ENCODE results near the gene PXN. TPM values are rescaled to one million over a fixed set of nuclear protein-coding genes. Genes with fewer than 3 reads are reported as not detected.
"Not testable (repeated sequence)": the region's sequence is repeated elsewhere in the genome, so short reads cannot be mapped to it uniquely, and the experiment has no call there.

Gene PXN
- total RNA-seq, 1 experiment from 2014 or later: 110 TPM

DNA sequence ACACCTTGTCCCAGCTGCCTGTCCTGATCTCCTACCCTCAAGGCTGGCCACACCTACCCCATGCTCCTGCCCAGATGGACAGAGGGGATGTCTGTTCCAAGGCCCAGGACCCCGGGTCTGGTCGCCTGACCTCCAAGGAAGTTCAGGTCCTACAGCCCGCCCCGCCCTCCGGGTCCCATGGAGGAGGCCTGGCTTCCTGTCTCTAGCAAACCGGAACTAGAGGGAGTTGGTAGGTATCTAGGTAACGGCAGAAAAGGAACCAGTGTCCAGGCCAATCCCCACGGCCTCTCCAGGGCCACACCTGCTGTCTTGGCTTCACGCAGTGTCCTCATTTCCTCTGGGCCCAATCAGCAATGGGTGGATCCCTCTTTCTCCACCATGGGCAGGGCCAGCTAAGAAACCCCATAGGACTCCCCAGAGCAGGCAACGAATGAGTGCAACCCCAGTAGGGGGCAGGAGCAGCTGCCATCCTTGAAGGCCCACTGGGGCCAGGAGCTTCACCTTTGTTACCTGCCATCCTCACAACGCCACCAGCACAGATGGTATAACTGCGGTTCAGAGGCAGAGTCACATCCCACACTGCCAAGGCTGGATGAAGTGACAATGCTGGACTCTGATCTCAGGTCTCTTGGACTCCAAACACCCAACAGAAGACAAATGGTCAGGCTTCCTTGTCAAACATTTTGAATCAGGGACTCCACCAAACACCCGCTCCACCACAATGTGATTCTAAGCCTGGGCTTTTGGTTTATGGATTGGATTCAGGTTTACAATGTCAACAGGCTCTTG is 39.5 kb downstream of the PXN start:
- no peak for DNase-seq (ENCODE audit: low read depth)

DNA sequence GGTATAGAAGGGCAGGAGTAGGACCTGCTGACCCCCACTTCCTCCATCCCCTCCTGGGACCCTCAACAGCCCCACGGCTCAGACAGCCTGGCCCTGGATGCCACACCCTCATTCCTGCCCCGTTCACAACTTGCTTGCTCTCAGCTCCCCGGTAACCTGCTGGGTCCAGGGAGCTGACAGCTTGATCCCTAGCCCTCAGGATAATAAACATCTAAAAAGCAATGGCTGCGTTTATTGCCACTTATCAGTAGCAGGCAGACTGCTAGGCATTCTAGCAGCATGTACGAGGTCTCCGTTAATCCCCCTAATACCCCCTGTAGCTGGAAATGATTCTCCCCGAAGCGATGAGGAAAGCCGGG is 40.4 kb downstream of the PXN start:
- no peak for DNase-seq (ENCODE audit: low read depth)

DNA sequence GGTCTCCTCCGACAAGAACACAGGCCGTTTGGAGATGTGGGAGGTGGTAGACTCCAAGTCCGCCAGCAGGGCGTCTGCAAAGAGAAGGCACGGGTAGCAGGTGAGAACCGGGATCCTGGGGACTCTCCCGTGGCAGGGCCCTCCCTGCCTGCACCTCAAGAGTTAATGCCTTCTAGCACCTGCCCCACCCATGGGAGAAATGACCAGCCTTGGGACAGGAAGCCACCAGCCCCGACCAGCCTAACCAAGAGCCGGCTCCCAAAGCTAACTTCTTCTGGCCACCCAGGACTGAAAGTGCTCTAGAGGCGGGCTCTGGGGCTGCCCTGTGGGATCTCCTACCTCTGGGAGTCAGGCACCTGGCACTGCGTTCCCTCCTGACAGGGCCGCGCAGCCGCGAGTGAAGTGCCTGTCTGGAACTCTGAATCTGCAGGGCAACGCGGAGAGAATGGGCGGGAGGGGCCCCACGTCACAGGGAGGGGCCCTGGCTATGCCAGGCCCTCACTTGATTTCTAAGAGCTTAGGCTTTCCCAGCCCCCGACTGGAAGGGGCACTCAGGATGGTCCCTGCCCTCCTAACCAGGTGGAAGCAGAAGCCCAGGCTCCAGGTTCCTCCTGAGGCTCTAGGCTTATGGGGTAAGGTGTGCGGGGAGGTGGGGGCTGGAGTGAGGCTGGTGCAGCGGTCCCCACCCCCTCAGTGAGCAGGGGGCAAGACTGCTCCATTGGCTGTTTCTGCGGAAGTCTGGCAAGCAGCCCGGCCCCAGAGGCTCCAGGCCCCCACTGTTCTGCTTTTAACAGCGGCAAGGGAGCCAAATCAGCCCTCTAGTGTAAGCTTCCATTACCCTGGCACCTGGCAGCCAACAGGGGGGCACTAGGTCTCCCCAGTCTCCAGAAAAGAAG is 41.0 kb downstream of the PXN start:
- no peak for DNase-seq (ENCODE audit: low read depth)

DNA sequence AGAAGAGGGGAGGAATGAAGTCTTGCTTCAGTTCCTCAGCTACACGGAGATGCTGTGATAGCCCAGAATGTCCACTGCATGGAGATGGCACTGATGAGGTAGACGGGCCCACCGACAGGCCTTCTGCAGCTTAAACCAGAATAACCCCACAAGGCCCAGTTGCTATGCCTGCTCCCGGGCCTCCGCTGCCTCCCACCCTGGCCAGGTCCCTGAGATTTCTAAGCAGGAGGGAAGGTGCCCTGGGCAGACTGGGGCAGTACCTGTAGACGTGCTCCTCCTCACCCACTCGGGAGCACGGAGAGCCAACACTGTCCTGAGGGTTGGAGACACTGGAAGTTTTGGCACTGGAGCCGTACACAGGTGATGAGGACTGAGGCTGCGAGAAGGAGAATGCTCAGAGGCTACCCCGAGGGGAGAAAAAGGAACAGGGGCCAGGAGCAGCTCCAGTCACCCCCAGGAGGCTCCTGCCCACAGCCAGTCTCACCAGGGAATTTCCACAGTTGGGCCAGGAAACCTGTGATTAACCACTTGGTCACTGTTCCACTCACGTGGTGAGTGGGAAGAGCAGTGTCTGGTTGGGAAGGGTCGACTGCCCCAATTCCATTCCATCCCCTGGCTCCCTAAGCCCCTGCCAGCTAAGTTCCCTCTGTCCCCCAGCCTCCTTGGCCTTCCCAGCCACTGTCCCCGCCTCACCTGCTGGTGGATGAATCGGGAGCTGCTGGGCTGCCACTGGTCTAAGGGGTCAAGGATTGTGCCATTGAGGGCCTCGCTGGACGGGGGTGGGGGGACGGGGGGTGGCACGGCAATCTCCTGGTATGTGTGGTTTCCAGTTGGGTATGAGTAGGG is 41.8 kb downstream of the PXN start:
- no peak for DNase-seq (ENCODE audit: low read depth)

DNA sequence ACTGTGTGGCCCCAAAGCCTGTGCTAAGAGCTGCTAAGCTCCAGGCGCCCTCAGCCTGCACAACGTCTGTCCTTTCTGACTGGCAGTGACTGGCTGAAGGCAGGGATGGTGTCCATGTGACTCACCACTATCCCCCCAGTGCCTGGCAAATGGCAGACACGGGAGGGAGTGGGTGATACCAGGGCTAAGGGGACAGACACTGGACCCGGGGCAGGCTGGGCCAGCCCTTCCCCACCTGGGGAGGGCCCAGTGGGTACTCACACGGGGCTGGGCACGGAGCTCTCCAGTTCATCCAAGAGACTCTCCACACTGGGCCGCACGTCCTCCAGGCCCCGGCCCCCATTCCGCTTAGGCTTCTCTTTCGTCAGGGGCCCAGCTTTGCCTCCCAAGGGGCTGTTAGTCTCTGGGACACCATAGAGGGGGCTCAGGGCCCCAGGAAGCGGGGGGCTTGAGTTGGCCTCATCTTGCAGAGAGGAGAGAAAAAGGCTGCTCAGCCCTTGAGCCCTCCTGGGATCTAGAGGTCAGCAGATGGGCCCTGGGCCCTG is 43.2 kb downstream of the PXN start:
- DNase-seq (ENCODE audit: low read depth): no peak

DNA sequence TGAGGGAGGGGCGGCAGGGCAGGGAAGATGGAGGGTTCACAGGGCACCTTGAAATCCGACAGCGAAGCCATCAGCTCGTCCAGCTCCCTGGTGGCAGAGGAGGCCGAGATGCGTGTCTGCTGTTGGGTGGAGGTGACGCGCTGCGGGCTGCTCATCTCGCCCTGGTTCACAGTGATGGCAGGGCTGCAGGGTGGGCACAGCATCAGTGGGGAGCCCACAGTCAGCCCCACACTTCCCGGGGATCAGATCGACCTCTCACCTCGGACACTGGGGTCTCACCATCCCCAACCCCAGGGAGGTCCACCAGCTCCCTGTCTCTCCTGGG is 44.0 kb downstream of the PXN start:
- DNase-seq (ENCODE audit: low read depth): no peak

DNA sequence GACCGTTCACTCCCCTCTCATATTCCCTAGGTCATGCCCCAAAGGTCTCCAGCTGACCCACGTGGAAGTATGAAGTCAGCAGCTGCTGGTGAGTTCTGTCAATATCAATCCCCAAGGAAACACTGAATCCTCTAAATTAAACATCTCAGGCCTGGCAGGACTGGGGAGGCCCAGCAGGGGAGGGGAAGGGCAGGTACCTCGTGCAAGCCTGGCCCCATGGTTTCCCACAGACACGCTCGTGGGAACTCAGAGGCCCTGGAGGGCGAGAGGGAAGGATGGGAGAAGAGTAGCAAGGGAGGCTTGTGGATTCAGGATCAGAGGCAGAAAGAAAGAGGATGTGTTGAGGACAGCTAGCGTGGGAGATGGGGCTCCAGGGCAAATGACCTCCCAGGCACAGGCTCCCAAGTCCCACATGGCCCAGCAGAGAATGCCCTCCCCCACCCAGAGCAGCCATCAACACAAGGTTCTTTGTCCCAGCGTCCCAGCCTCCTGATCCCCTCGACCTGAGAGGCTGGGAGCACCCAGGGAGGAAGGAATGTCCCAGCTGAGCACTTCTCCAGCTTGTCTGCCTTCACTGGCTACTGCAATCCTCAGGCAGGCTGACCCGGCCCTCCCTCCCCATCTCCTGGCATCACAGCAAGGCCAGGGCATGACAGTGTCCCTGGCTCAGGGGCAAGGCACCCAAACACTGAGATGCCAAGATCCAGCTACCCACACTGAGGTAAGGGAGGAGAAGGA is 44.5 kb downstream of the PXN start:
- no peak for DNase-seq (ENCODE audit: low read depth)

DNA sequence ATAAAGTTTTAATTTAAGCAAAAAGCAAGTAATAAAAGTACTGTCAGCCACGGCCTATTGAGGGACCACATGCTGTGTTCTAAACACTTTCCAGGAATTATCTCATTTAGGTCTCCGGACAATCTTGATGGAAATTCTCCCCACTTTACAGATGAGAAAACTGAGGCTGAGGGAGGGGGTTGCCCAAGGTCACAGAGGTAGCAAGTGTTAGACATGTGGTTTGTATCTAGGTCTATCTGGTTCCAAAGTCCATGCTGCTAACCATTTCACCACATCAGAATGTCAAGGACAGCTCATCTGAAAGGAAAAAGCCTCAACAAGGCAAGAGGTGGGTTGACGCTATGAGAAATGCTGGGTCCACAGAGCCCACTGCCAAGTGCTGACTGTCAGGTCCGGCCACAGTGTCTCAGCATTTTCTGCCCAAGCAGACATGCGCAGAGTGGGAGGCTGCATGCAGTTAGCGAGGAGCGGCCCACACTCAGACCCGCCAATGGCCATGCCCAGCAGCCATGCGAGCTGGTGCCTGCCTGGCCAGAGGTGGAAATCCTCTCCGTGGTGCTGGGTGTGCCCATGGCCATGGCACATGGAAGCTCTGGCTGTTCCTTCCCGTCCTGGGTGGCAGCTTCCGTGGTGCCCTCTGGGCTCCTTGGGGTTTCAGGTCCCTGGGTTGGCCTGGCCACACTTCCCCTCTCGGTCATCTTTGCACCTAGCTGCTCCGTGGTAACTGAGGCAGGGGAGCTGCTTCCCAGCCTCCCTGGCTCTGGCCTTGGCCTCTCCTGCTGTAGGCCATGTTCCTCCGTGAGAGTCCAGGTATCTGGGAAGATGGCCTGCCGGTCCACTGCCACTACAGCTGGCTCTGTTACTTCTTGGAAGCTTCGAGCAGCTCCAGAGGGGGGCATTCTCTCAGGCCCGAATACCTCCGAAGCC is 46.6 kb downstream of the PXN start:
- no peak for DNase-seq (ENCODE audit: low read depth)

DNA sequence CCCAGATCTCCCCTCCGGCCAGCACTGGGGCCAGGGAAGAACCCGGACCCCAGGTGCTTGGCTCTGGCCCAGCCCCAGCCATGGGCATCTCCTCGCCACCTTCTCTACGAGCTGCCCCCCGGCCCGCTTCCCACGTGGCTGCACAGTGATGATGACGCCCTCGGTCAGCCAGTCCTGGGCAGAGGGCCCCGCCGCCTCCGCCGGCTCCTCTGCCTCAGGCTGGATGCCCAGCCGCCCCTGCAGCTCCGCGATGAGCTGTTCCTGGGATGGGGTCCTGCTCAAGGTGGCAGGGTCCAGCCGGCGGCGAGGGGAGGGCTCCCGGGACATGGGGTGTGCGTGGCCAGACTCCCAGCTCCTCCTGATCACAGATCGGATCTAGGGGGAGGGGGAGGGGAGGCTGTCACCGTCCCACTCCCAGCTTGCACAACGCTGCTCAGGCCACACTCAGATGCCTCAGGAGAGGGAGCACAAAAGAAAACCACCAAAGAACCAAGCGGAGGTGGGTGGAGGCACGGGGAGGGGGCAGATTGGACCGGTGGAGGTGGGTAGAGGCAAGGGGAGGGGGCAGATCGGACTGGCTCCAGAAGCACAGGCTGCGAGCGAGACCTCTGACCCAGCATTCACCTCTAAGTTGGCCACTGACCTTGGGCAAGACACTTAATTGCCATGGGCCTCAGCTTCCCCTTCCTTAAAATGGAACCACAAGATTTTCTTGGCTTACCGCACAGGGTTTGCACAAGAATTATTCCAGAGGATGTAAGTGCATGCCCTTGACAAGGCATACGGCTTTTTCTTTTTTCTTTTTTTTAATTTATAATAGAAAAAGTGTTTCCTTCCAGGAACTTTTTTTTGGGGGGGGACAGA is 48.6 kb downstream of the PXN start:
- no peak for DNase-seq (ENCODE audit: low read depth)

DNA sequence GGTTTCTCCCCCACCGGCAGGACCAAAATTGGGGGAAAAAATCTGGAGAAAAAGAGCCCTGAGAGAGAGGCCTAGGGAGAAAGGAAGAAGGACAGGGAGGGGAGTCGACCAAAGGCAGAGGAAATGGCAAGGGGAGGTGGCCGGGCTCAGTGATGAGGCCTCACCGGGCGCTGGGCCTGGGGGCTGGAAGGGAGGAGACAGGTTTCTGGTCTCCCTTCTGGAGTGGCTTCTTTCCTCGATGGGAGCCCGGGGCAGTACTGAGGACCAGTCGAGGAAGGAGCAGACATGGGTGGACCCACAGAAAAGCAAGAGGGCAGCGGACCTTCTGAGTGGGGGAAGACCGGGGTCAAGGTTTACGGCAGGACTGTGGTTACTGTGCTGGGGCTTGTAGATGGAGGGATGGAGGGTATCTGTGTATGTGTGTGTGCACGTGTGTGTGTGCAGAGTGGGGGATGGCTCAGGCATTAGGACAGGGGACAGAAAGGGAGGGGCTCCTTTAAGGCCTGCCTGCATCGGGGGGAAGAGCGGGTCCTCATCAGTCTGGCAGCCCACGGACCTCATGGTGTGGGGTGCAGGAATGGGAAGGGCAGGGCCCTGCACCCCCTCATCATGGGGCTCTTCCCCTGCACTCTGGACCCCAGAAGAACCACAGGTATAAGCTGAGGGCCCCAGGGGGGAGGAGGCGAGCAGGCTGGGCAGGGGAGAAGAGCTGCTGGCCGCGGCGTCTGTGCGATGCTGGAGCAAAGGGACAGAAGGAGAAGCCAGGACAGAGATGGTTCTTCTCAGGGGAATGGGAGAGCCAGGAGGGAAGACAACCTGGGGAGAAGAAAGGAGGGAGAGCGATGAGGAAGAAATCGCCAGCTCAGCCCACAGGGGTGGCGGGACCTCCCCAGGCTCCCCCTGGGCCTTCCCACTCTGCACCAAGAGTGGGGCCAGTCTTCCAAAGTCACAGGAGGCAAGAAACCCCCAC is 49.5 kb downstream of the PXN start:
- DNase-seq (ENCODE audit: low read depth): no peak

DNA sequence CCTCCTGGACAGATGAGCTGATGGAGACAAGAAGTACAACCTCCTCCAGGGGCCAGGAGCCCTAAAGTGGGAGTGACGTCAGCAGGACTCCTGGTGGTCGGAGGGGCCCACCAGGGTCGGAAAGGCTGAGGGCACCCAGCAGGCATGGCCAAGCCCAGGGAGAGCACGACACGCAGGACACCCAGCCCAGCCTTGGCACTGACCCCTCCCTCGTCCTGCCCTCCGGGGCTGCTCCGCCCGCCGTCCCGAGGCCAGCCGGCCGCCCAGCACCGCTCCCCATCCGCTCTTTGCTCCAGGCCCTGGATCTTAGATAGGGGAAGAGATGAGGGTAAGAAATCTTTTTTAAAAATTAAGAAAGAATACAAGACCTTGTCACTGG is 50.2 kb downstream of the PXN start:
- DNase-seq (ENCODE audit: low read depth): no peak

DNA sequence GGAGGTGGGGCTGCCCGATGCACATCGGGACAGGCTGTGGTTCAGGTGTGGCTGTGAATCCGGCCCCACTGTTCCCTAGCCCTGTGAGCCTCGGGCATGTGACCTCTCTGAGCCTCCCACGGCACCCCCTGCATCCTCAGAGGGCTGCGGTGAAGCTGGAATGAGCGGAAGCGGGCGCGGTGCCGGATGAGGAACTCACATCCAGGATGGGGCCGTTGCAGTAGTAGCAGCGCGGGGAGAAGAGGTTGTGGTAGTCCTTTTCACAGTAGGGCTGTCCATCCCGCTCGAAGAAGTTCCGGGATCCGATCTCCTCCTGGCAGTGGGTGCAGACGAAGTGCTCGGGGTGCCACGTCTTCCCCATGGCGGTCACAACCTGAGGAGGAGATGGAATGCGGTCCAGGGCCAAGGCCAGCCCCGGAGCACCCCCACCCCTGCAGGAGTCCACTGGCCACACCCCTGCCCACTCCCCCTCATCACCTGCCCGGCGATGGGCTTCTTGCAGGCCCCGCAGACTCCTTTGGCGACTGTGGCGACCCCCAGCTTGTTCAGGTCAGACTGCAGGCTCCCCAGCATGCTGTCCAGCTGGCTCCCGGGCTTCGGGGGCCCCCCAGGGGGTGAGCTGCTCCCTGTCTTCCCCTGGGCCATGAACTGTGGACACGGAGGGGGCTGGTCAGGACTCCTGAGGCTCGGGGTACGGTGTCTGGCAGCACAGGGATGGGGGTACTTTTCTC is 50.7 kb downstream of the PXN start:
- no peak for DNase-seq (ENCODE audit: low read depth)

DNA sequence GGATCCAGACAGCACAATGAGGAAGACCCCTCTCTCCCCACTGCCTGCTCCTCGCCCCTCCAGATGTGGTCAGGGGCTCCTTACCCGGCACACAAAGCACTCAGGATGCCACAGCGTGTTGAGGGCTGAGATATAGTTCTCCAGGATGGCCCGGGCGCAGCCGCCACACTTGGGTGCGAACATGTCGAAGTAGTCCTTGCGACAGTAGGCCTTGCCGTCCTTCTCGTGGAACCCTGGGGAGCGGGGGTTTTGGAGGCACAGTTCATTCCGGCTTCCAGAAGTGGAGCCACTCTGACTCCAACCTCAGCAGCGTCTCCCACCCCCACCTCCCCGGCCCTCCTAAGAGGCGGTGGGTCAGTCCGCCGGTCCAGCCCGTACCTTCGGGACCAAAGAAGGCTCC is 51.8 kb downstream of the PXN start:
- DNase-seq (ENCODE audit: low read depth): no peak

DNA sequence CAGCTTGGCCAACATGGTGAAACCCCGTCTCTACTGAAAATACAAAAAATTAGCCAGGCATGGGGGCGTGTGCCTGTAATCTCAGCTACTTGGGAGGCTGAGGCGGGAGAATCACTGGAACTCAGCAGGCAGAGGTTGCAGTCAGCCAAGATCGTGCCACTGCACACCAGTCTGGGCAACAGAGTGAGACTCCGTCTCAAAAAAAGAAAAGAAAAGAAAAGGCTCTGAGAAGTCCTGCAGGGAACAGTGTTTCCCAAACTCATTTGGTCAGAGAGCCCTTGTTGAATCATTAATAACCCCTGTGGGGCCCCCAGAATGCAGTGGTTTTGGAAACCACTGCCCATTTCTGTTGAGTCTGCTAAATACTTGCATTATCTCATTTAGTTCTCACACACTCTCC is 52.3 kb downstream of the PXN start:
- DNase-seq (ENCODE audit: low read depth): not testable (repeated sequence)

DNA sequence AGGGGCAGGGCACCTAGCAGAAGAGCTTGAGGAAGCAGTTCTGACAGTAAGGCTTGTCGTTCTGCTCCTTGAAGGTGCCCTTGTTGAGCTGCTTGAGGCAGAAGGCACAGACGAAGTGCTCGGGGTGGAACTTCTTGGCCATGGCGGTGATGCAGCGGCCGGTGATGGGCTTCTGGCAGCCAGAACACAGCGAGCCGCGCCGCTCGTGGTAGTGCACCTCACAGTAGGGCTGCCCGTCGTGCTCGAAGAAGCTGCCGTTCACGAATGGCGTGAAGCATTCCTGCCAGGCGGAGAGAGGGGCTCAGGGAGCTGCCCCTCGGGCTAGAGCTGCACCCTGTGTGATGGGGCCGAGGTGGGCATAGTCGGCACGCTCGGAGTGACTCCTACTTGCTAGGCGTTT is 53.2 kb downstream of the PXN start:
- no peak for DNase-seq (ENCODE audit: low read depth)

DNA sequence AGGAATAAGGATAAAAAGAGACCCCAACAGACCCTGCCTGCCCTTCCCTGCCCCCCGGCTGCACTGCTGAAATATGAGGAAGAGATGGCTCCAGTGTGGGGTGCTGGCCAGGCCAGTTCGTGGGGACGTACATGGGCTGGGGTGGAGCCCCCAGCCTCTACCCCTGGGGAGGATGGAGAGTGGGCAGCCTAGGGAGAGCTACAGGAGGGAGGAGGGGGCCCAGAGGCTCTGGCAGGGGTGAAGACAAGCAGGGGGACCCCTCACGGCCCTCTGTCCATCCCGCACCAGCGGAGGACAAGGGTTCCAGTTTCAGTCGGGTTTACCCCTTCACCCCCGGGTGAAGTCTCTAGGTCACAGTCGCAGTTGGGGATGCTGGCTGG is 53.6 kb downstream of the PXN start:
- DNase-seq (ENCODE audit: low read depth): no peak

DNA sequence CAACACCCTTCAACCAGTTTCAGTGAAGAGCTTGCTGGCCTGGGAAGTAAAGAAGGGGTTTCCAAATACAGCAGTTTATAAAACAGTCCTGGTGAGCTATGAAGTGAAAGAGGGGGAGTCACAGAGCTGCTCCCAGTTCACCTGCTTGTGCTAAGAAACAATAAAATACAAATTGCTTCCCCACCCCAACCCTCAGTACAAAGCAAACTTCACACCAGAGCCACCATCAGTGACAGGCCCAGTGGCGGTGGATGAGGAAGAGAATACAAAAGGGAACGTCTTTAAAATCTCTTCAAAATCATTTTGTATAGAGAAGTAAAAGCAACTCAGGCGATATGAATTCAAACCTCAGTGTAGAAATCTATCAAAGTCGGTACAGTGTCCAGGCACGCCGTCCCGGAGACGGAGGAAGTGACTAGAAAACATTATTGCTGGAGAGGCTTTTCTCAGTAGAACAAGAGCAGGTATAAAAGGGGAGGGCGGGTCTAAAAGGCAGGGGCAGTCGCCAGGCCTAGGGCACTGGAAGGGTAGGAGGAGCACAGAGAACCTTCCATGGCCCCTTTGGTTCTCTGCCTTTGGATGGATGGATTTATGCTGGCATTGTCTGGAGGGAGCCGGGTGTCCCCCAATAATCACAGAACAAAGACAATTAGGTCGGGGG is 54.2 kb downstream of the PXN start:
- no peak for DNase-seq (ENCODE audit: low read depth)
